ENCODE data around the gene NR4A3.

The NR4A3 gene

GRCh38 chr9:99878651-99879050 lies 57.0 kb downstream of the NR4A3 start:
- DNase-seq (ENCODE audit: low spot score), result no peak

- DNase-seq (ENCODE audit: low spot score), result no peak
These were observed 60.1 kb downstream of the NR4A3 start for GRCh38 chr9:99881769-99882168.

DNA sequence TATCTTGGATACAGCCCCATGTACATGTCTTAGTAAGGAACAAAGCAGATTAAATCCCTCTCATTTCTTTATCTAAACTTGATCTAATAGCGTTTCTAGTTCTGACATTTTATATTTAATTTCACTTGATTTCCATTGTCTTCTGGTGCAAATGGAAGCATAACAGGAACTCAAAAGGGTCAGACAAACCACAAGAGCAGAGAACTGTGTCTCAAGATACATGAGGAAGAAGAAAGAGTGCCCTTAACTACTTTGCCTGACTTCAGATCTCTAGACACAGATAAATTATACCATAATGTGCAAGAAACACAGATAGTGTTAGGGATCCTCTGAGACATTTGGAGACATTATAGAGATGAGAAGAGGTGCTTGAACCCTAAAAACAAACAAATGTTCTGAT lies 64.1 kb downstream of the NR4A3 start:
- DNase-seq (ENCODE audit: low spot score), result no peak

GRCh38 chr9:99889120-99889519 lies 67.4 kb downstream of the NR4A3 start:
- no peak for DNase-seq (ENCODE audit: low spot score)

DNA sequence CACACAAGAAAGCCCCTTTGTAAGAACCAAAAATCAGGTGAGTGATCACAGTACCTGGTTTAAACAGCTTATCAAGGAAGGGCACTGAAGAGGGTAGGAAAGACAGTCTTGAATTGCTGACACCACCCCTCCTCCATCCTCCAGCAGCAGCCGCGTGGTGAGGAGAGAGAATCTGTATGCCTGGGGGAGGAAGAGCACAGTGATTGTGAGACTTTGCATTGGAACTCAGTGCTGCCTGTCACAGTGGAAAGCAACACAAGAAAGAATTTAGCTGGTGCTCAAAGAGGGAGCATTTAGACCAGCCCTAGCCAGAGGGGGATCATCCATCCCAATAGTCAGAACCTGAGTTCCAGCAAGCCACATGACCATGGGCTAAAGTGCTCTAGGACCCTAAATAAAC lies 73.1 kb downstream of the NR4A3 start:
- no peak for DNase-seq (ENCODE audit: low spot score)

- no peak for DNase-seq (ENCODE audit: low spot score)
These were observed 73.8 kb downstream of the NR4A3 start for GRCh38 chr9:99895510-99895909.

GRCh38 chr9:99896119-99896518 lies 74.4 kb downstream of the NR4A3 start:
- DNase-seq (ENCODE audit: low spot score), result no peak

- no peak for DNase-seq (ENCODE audit: low spot score)
These were observed 81.7 kb downstream of the NR4A3 start for GRCh38 chr9:99903393-99903792.

GRCh38 chr9:99905833-99906402 lies 84.2 kb downstream of the NR4A3 start:
- DNase-seq (ENCODE audit: low spot score), result peak; percentile 5

DNA sequence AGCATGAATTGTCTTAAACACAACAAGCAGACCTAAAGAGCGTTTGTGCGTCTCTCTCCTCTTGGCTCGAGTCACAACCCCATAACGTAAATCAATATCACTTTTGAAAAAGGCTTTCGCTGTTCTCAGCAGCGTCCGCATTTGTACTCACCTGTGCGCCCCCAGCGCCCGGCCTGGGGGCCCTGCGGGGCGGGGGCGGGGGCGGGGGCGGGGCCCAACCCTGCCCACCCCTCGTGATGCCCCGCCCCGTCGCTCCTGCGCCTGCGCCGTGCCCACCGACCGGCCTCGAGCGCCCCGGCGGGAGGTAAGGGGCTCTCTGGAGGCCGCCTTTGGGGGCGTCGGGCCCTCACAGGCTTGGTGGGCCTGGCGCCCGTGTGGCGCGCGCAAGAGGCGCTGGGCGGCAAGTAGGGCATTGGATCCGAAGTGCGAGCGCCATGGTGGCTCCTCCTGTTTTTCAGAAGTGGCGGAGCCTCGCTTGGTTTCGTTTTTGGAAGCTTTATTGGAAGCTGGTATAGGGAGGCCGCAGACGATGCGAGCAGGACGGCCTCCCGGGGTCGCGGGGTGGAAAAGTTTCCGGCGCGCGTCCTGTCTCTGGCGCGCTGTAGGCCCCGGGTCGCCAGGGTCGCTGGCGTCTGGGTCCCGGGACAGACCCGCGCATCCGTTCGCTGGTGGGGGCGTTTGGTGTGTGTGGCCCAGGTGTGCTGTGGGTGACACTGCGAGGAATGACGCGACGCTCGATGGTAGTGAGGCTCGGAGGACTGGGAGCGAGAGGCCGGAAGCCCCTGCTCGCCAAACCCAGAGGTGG lies 84.9 kb downstream of the NR4A3 start, which contains the start of gene STX17:
TSS of gene STX17 (plus strand) at position 252 of the 805 bp plus-strand sequence. CDS start 8,586 bp downstream, outside the sequence.
- DNase-seq (ENCODE audit: low spot score), result peak; percentile 79

GRCh38 chr9:99907208-99907532 lies 85.5 kb downstream of the NR4A3 start:
- DNase-seq (ENCODE audit: low spot score), result no peak

DNA sequence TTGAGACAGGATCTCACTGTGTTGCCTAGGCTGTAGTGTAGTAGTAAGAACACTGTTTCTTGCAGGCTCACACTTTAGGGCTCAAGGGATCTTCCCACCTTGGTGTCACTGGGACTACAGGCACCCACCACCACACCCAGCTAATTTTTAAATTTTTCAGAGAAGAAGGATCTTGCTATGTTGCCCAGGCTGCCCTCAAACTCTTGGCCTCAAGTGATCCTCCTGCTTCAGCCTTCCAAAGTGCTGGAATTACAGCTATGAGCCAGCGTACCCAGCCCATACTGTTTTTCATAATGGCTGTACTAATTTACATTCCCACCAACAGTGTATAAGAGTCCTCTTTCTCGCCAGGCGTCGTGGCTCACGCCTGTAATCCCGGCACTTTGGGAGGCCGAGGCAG lies 89.9 kb downstream of the NR4A3 start:
- no peak for DNase-seq (ENCODE audit: low spot score)

Measured in NAMALWA (cell line).